Posterior vena cava (tissue), 2 donors: ENCODE data around the gene SUPT4H1. TPM values are rescaled to one million over a fixed set of nuclear protein-coding genes. Genes with fewer than 3 reads are reported as not detected.
"Not testable (repeated sequence)": the region's sequence is repeated elsewhere in the genome, so short reads cannot be mapped to it uniquely, and the experiment has no call there.

Experiments used
- DNase-seq: peaks from one replicate; pipeline ENCODE4 v3.0.0-alpha.2; 2020; ENCODE audit warnings: low spot score
- intact Hi-C, 2 donors: fragments of 100-400 bp; cut with DNase I; formaldehyde crosslinking; loops; one replicate each; pipeline versions ENCODE4 v1.14.1 to v1.14.2; 2022 to 2023
- total RNA-seq, 2 donors: library from RNA; stranded (reverse); fragmentation: NEBNext Ultra II Directional; extraction: Animal tissue kit (Norgen Biotek cat#: 25700); gene quantifications; one replicate each; pipeline ENCODE4 v1.2.1, GENCODE V29; 2021
- donor health status: DM: yes; HTN: yes; CAD: no.
- donor health status: DM: yes; HTN: yes; CAD: no.

SUPT4H1 gene
- total RNA-seq, 2 donors from 2014 or later, result 48.4 to 50.1 TPM

GRCh38 chr17:58345500-58345899, 6.5 kb downstream of the SUPT4H1 start:
- intact Hi-C loops, result no loop called here
- DNase-seq, result peak; percentile 18

GRCh38 chr17:58344791-58345157, 7.2 kb downstream of the SUPT4H1 start:
- intact Hi-C loops, result no loop called here

GRCh38 chr17:58344047-58344790, 7.8 kb downstream of the SUPT4H1 start:
- intact Hi-C loops, result no loop called here
- DNase-seq, result peak; percentile 66

More at GRCh38 chr17:58344791-58345157, 7.2 kb downstream of the SUPT4H1 start:
- peak; percentile 24 for DNase-seq

- intact Hi-C loops, result no loop called here
Measured at GRCh38 chr17:58343131-58343530, 8.9 kb downstream of the SUPT4H1 start.

GRCh38 chr17:58341861-58342475, 10.0 kb downstream of the SUPT4H1 start:
- peak; percentile 49 for DNase-seq
- intact Hi-C loops, result no loop called here

More at GRCh38 chr17:58343131-58343530, 8.9 kb downstream of the SUPT4H1 start:
- no peak for DNase-seq

GRCh38 chr17:58341136-58341860, 10.7 kb downstream of the SUPT4H1 start:
- DNase-seq, result peak; percentile 12
- intact Hi-C loops, result not testable (repeated sequence)

GRCh38 chr17:58340405-58340876, 11.6 kb downstream of the SUPT4H1 start:
- no peak for DNase-seq
- intact Hi-C loops, result no loop called here

- intact Hi-C loops, result no loop called here
- DNase-seq, result peak; percentile 14
Measured at GRCh38 chr17:58339755-58340404, 12.1 kb downstream of the SUPT4H1 start.

- intact Hi-C loops, result no loop called here
- peak; percentile 89 for DNase-seq
Measured at GRCh38 chr17:58338841-58339754, 12.9 kb downstream of the SUPT4H1 start.

- intact Hi-C loops, result no loop called here
- peak; percentile 80 for DNase-seq
Measured at GRCh38 chr17:58338454-58338840, 13.6 kb downstream of the SUPT4H1 start.

- peak; percentile 97 for DNase-seq
- intact Hi-C loops, result no loop called here
Measured at GRCh38 chr17:58337600-58338453, 14.2 kb downstream of the SUPT4H1 start.

- intact Hi-C loops, result no loop called here
- DNase-seq, result peak; percentile 81
Measured at GRCh38 chr17:58337210-58337599, 14.8 kb downstream of the SUPT4H1 start.

GRCh38 chr17:58336456-58337209, 15.4 kb downstream of the SUPT4H1 start:
- intact Hi-C loops, result no loop called here
- DNase-seq, result peak; percentile 76

GRCh38 chr17:58335779-58336455, 16.1 kb downstream of the SUPT4H1 start:
- intact Hi-C loops, result no loop called here
- DNase-seq, result peak; percentile 70

- intact Hi-C loops, result no loop called here
- DNase-seq, result peak; percentile 75
Measured at GRCh38 chr17:58335061-58335731, 16.8 kb downstream of the SUPT4H1 start.

GRCh38 chr17:58334661-58335060, 17.3 kb downstream of the SUPT4H1 start:
- intact Hi-C loops, result no loop called here
- peak; percentile 77 for DNase-seq
